Measurements from ENCODE around the gene C1orf35. TPM values are rescaled to one million over a fixed set of nuclear protein-coding genes. Genes with fewer than 3 reads are reported as not detected.

The C1orf35 gene
- total and polyA plus RNA-seq, 9 of the 15 experiments (the other 6 are each of a cell fraction or from before 2014, with no cell fraction given) = 3.2 to 48.7 (median 12.5) TPM

- TF ChIP-seq MXD1 (CRISPR knock-in tag; IDR thresholded peaks at IDR 0.05; ENCODE audit: borderline replicate concordance, poor library complexity, severe bottlenecking) = peak; percentile 26
- no peak for TF ChIP-seq L3MBTL2 (IDR thresholded peaks at IDR 0.05)
- TF ChIP-seq ZBTB7A (IDR thresholded peaks at IDR 0.05; ENCODE audit: borderline replicate concordance, control insufficient read depth, low read depth, low read length) = peak; percentile 79
- peak; percentile 27; the same call in 1 of the 2 replicates for TF ChIP-seq E2F1 (CRISPR knock-in tag; IDR thresholded peaks at IDR 0.05)
- TF ChIP-seq, protein P1, sequence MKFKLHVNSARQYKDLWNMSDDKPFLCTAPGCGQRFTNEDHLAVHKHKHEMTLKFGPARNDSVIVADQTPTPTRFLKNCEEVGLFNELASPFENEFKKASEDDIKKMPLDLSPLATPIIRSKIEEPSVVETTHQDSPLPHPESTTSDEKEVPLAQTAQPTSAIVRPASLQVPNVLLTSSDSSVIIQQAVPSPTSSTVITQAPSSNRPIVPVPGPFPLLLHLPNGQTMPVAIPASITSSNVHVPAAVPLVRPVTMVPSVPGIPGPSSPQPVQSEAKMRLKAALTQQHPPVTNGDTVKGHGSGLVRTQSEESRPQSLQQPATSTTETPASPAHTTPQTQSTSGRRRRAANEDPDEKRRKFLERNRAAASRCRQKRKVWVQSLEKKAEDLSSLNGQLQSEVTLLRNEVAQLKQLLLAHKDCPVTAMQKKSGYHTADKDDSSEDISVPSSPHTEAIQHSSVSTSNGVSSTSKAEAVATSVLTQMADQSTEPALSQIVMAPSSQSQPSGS (CRISPR knock-in tag; IDR thresholded peaks at IDR 0.05) = no peak; the same call in 1 of the 2 replicates
- TF ChIP-seq HIVEP1 (CRISPR knock-in tag; IDR thresholded peaks at IDR 0.05) = 0 out of 2 replicates have a peak, but pooled peaks have one; percentile 6
- TF ChIP-seq, protein P2, sequence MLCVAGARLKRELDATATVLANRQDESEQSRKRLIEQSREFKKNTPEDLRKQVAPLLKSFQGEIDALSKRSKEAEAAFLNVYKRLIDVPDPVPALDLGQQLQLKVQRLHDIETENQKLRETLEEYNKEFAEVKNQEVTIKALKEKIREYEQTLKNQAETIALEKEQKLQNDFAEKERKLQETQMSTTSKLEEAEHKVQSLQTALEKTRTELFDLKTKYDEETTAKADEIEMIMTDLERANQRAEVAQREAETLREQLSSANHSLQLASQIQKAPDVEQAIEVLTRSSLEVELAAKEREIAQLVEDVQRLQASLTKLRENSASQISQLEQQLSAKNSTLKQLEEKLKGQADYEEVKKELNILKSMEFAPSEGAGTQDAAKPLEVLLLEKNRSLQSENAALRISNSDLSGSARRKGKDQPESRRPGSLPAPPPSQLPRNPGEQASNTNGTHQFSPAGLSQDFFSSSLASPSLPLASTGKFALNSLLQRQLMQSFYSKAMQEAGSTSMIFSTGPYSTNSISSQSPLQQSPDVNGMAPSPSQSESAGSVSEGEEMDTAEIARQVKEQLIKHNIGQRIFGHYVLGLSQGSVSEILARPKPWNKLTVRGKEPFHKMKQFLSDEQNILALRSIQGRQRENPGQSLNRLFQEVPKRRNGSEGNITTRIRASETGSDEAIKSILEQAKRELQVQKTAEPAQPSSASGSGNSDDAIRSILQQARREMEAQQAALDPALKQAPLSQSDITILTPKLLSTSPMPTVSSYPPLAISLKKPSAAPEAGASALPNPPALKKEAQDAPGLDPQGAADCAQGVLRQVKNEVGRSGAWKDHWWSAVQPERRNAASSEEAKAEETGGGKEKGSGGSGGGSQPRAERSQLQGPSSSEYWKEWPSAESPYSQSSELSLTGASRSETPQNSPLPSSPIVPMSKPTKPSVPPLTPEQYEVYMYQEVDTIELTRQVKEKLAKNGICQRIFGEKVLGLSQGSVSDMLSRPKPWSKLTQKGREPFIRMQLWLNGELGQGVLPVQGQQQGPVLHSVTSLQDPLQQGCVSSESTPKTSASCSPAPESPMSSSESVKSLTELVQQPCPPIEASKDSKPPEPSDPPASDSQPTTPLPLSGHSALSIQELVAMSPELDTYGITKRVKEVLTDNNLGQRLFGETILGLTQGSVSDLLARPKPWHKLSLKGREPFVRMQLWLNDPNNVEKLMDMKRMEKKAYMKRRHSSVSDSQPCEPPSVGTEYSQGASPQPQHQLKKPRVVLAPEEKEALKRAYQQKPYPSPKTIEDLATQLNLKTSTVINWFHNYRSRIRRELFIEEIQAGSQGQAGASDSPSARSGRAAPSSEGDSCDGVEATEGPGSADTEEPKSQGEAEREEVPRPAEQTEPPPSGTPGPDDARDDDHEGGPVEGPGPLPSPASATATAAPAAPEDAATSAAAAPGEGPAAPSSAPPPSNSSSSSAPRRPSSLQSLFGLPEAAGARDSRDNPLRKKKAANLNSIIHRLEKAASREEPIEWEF (CRISPR knock-in tag; IDR thresholded peaks at IDR 0.05) = no peak
These were observed 6.2 kb upstream of the C1orf35 start, which contains the start of gene MRPL55 (continued) for GRCh38 chr1:228109073-228109961.
